ENCODE measurements around the gene FAM219A.
"Not testable (repeated sequence)": the region's sequence is repeated elsewhere in the genome, so short reads cannot be mapped to it uniquely, and the experiment has no call there.

The FAM219A gene

DNA sequence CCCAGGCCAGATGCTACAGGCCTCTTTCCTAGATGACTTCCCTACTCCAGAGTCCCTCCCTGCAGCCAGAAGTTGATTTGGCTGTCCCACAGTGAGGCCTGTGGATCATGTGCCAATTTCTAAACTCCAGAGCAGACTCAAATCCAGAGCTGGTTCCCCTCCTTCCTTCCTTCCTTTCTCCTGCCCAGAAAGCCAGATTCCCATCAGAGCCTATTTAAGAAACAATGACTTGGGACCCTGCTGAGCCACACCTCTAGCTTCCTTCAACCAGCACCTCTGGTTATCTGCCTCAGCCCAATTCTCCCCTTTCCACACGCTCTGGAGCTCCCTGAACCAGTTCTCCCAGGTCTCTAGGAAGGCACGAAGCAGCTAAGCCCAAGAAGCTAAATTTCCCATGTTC is 7.2 kb downstream of the FAM219A start:
- no peaks in the 10 kb centered on the region for H3K27me3 Mint-ChIP-seq
- H3K9me3 Mint-ChIP-seq, result no peaks in the 10 kb centered on the region
- DNase-seq, result no peak
- H3K36me3 Mint-ChIP-seq (ENCODE audit: insufficient read depth), result no peaks in the 10 kb centered on the region
- no peak overlapping the region for H3K27ac Mint-ChIP-seq
- H3K4me3 Mint-ChIP-seq, result no peak overlapping the region
- H3K4me1 Mint-ChIP-seq (ENCODE audit: low read depth in 2 of 2), result peaks cover 9 to 19% of the 10 kb centered on the region in 2 donors
- no peak for ATAC-seq (replicated peaks)

GRCh38 chr9:34450644-34451043 is 7.7 kb downstream of the FAM219A start:
- no peak for DNase-seq

GRCh38 chr9:34446951-34447350 is 11.4 kb downstream of the FAM219A start:
- H3K4me3 Mint-ChIP-seq, result no peak overlapping the region
- H3K4me1 Mint-ChIP-seq (ENCODE audit: low read depth in 2 of 2), result peaks cover 6 to 9% of the 10 kb centered on the region in 2 donors
- H3K9me3 Mint-ChIP-seq, result no peaks in the 10 kb centered on the region
- no peaks in the 10 kb centered on the region for H3K27me3 Mint-ChIP-seq
- no peak overlapping the region for H3K27ac Mint-ChIP-seq
- ATAC-seq (replicated peaks) (no peak), DNase-seq (no peak)
- H3K36me3 Mint-ChIP-seq (ENCODE audit: insufficient read depth), result no peaks in the 10 kb centered on the region

More at GRCh38 chr9:34450644-34451043, 7.7 kb downstream of the FAM219A start:
- Mint-ChIP-seq H3K9me3 (no peaks in the 10 kb centered on the region), H3K4me3 (no peak overlapping the region), H3K27ac (no peak overlapping the region), H3K4me1 (ENCODE audit: low read depth in 2 of 2) (peaks cover 9 to 14% of the 10 kb centered on the region in 2 donors), H3K36me3 (ENCODE audit: insufficient read depth) (no peaks in the 10 kb centered on the region), H3K27me3 (no peaks in the 10 kb centered on the region)
- ATAC-seq (replicated peaks), result no peak

- H3K27me3 Mint-ChIP-seq, result no peaks in the 10 kb centered on the region
- no peak overlapping the region for H3K27ac Mint-ChIP-seq
- H3K9me3 Mint-ChIP-seq, result no peaks in the 10 kb centered on the region
- H3K36me3 Mint-ChIP-seq (ENCODE audit: insufficient read depth), result no peaks in the 10 kb centered on the region
- peaks cover 4 to 8% of the 10 kb centered on the region in 2 donors for H3K4me1 Mint-ChIP-seq (ENCODE audit: low read depth in 2 of 2)
- DNase-seq (no peak), ATAC-seq (replicated peaks) (no peak)
- H3K4me3 Mint-ChIP-seq, result no peak overlapping the region
Observed at GRCh38 chr9:34446468-34446891, 11.9 kb downstream of the FAM219A start.

- Mint-ChIP-seq H3K4me3 (no peak overlapping the region), H3K36me3 (ENCODE audit: insufficient read depth) (no peaks in the 10 kb centered on the region), H3K27me3 (no peaks in the 10 kb centered on the region), H3K4me1 (ENCODE audit: low read depth in 2 of 2) (peaks cover 8 to 10% of the 10 kb centered on the region in 2 donors), H3K27ac (no peak overlapping the region), H3K9me3 (no peaks in the 10 kb centered on the region)
- DNase-seq, result no peak
- no peak for ATAC-seq (replicated peaks)
Observed at GRCh38 chr9:34443976-34444375, 14.4 kb downstream of the FAM219A start.

DNA sequence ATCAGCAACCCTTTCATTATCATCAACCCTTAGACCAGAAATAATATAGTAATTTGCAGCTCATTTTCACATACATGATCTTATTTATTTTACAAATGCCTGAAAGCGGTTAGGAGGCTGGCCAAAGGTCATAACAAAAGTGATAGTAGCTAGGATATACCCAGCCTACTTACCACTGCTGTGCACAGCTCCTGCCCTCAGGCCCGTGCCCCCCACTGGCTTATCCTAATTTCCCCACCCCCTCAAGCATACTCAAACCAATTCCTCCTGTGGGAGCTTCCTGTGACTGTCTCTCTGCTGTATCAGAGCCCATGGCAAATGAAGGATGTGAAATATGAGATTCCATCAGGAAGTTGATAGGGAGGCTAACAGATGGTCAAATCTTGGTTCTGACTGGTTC is 14.8 kb downstream of the FAM219A start:
- H3K36me3 Mint-ChIP-seq (ENCODE audit: insufficient read depth), result no peaks in the 10 kb centered on the region
- H3K4me3 Mint-ChIP-seq, result no peak overlapping the region
- H3K9me3 Mint-ChIP-seq, result no peaks in the 10 kb centered on the region
- no peaks in the 10 kb centered on the region for H3K27me3 Mint-ChIP-seq
- no peak for DNase-seq
- H3K4me1 Mint-ChIP-seq (ENCODE audit: low read depth in 2 of 2), result peaks cover 8 to 10% of the 10 kb centered on the region in 2 donors
- no peak for ATAC-seq (replicated peaks)
- no peak overlapping the region for H3K27ac Mint-ChIP-seq

DNA sequence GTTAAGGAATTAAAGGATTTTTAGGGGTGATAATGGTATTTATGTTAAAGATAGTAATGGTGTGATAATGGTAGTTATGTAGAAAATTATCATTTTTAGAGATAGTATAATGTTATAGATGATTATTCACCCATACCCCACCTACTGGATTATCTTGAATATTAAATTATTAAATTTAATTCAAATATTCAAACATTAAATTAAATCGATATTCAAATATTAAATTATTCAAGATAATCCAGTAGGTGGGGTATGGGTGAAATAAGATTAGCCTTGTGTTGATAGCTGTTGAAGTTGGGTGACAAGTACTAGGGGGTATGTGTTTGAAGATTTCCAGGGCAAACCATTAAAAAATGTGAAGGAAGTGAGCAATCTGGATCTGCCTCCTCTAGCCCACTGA is 15.6 kb downstream of the FAM219A start:
- ATAC-seq (replicated peaks), result no peak
- no peaks in the 10 kb centered on the region for H3K9me3 Mint-ChIP-seq
- no peak overlapping the region for H3K4me3 Mint-ChIP-seq
- H3K4me1 Mint-ChIP-seq (ENCODE audit: low read depth in 2 of 2), result peaks cover 8 to 10% of the 10 kb centered on the region in 2 donors
- DNase-seq, result no peak
- H3K27me3 Mint-ChIP-seq, result no peaks in the 10 kb centered on the region
- H3K36me3 Mint-ChIP-seq (ENCODE audit: insufficient read depth), result no peaks in the 10 kb centered on the region
- H3K27ac Mint-ChIP-seq, result no peak overlapping the region

DNA sequence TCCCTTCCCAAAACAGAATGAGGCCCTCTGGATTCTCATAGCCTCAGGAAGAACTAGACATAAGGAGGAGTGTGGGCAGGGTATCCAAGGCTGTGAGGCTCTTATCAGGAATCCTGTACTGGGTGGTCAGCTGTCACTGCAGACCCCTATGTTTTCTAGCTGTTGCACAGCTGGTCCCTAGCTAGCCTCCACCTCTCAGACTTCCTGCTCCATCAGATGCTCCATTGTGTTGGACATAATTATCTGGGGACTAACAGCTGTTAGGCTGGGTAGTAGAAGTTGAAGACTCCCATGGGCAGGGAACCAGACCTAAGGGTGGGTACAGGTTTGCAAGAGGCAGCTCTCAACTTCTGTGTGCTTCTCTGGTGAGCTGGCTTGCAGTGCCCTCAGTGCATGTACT is 18.4 kb downstream of the FAM219A start:
- Mint-ChIP-seq H3K27me3 (no peaks in the 10 kb centered on the region), H3K27ac (no peak overlapping the region), H3K4me1 (ENCODE audit: low read depth in 2 of 2) (peaks cover 8 to 10% of the 10 kb centered on the region in 2 donors), H3K36me3 (ENCODE audit: insufficient read depth) (no peaks in the 10 kb centered on the region), H3K4me3 (no peak overlapping the region), H3K9me3 (no peaks in the 10 kb centered on the region)
- ATAC-seq (replicated peaks), result no peak
- no peak for DNase-seq

DNA sequence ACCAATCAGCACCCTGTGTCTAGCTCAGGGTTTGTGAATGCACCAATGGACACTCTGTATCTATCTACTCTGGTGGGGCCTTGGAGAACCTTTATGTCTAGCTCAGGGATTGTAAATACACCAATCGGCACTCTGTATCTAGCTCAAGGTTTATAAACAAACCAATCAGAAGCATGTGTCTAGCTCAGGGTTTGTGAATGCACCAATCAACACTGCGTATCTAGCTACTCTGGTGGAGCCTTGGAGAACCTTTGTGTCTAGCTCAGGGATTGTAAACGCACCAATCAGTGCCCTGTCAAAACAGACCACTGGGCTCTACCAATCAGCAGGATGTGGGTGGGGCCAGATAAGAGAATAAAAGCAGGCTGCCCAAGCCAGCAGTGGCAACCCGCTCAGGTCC is 19.9 kb downstream of the FAM219A start:
- not testable (repeated sequence) for H3K36me3 Mint-ChIP-seq (ENCODE audit: insufficient read depth); DNase-seq; H3K9me3 Mint-ChIP-seq; H3K27ac Mint-ChIP-seq; H3K27me3 Mint-ChIP-seq; H3K4me3 Mint-ChIP-seq; ATAC-seq (replicated peaks); H3K4me1 Mint-ChIP-seq (ENCODE audit: low read depth in 2 of 2)

DNA sequence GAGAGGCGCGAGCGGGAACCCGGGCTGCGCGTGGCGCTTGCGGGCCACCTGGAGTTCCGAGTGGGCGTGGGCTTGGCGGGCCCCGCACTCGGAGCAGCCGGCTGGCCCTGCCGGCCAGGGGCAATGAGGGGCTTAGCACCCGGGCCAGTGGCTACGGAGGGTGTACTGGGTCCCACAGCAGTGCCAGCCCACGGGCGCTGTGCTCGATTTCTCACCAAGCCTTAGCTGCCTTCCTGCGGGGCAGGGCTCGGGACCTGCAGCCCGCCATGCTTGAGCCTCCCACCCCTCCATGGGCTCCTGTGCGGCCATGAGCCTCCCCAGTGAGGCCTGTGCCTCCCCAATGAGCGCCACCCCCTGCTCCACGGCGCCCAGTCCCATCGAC is 20.5 kb downstream of the FAM219A start:
- not testable (repeated sequence) for ATAC-seq (replicated peaks); H3K9me3 Mint-ChIP-seq; H3K36me3 Mint-ChIP-seq (ENCODE audit: insufficient read depth); DNase-seq; H3K4me3 Mint-ChIP-seq; H3K27ac Mint-ChIP-seq; H3K27me3 Mint-ChIP-seq; H3K4me1 Mint-ChIP-seq (ENCODE audit: low read depth in 2 of 2)

GRCh38 chr9:34437006-34437925 is 21.1 kb downstream of the FAM219A start:
- DNase-seq, result peak; percentile 54 to 60 (median 55)
- no peaks in the 10 kb centered on the region for H3K27me3 Mint-ChIP-seq
- H3K27ac Mint-ChIP-seq, result no peak overlapping the region

DNA sequence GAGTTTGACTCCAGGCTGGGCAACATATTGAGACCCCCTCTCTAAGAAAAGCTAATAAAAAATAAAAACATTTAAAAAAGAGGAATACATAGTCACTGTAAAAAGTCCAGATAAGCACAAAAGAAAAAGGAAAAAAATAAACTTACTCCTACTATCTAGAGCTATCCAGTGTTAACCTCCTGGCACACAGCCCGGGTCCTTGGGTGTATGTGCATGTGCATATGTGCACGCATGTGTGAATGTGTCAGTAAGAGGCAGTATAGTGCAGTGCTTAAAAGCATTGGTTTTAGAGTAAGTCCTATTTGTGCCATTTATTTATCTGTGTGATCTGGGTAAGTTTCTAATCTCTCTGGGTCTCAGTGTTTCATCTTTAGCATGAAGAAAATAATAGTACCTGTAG is 26.7 kb downstream of the FAM219A start:
- H3K4me3 Mint-ChIP-seq, result no peak overlapping the region
- no peaks in the 10 kb centered on the region for H3K27me3 Mint-ChIP-seq
- no peaks in the 10 kb centered on the region for H3K4me1 Mint-ChIP-seq (ENCODE audit: low read depth in 2 of 2)
- H3K27ac Mint-ChIP-seq, result no peak overlapping the region
- ATAC-seq (replicated peaks) (no peak), DNase-seq (no peak)
- no peaks in the 10 kb centered on the region for H3K9me3 Mint-ChIP-seq
- no peaks in the 10 kb centered on the region for H3K36me3 Mint-ChIP-seq (ENCODE audit: insufficient read depth)

More at GRCh38 chr9:34437006-34437925, 21.1 kb downstream of the FAM219A start:
- Mint-ChIP-seq H3K9me3 (no peaks in the 10 kb centered on the region), H3K4me1 (ENCODE audit: low read depth in 2 of 2) (peaks cover 8 to 10% of the 10 kb centered on the region in 2 donors), H3K4me3 (no peak overlapping the region), H3K36me3 (ENCODE audit: insufficient read depth) (no peaks in the 10 kb centered on the region)
- ATAC-seq (replicated peaks), result peak; percentile 89

DNA sequence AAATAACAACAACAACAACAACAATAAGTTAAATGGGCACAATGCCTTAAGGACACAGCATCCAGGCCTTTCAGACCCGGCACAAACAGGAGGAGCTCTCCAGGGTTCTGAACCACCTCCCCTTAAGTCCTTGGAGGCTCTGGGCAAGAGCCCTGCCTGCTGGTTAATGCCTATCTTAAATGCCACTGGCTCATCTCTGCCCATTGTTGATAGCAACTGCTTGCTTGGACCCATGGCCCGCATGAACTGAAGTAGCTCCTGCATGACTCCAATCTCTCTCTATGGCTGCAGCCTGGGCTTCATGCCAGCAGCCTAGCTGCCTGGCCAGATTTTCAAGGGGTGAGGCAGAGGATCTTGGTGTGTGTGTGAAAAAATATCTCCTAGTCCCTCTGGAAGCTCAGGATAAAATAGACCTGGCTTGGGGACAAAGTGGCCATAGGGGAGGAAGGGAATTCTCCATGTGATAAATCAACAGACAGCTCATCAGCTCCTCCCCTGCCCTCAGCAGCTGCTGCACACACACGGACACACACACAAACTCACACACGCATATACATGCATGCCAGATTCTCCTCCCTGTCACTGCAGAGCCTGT is 27.4 kb downstream of the FAM219A start:
- no peak overlapping the region for H3K4me3 Mint-ChIP-seq
- no peaks in the 10 kb centered on the region for H3K9me3 Mint-ChIP-seq
- H3K4me1 Mint-ChIP-seq (ENCODE audit: low read depth in 2 of 2), result no peaks in the 10 kb centered on the region
- H3K27me3 Mint-ChIP-seq, result no peaks in the 10 kb centered on the region
- H3K36me3 Mint-ChIP-seq (ENCODE audit: insufficient read depth), result no peaks in the 10 kb centered on the region
- no peak overlapping the region for H3K27ac Mint-ChIP-seq
- ATAC-seq (replicated peaks) (no peak), DNase-seq (peak in 2 of 3 experiments; percentile 2 to 5)
